Natural killer cell (primary cell): Measurements from ENCODE around the gene SPRTN. TPM values are rescaled to one million over a fixed set of nuclear protein-coding genes. Genes with fewer than 3 reads are reported as not detected.
A peak's percentile ranks its signal among the peaks of the same experiment; 100 is the strongest.

Experiments
- ATAC-seq, 3 donors: fragments of 150-1000 bp in 2 of 3; fragments of 200-7000 bp in 1 of 3; cut with Tn5 transposase; 1 replicate in 1 of 3; 2 replicates in 2 of 3; pipeline ENCODE4 v1.10.0; 2021; ENCODE audit warnings: mild to moderate bottlenecking in 2 of 3, moderate library complexity in 2 of 3
- DNase-seq, 2 donors: peaks; one replicate each; pipeline versions ENCODE4 v3.0.0 to v3.0.0-alpha.2; 2013 to 2021; ENCODE audit warnings: mixed read lengths in 1 of 2
- H3K27ac ChIP-seq: one replicate; pipeline ENCODE4 v1.5.1; 2013; ENCODE audit warnings: mild to moderate bottlenecking, low read length
- H3K27me3 ChIP-seq: one replicate; pipeline ENCODE4 v1.6.1; 2013; ENCODE audit warnings: low read length; ENCODE audit not compliant: control insufficient read depth, insufficient read depth
- H3K36me3 ChIP-seq: one replicate; pipeline ENCODE4 v1.6.1; 2013; ENCODE audit warnings: low read length; ENCODE audit not compliant: control insufficient read depth, insufficient read depth
- H3K4me1 ChIP-seq: one replicate; pipeline ENCODE4 v1.6.1; 2013; ENCODE audit warnings: low read length; ENCODE audit not compliant: control insufficient read depth, insufficient read depth
- H3K4me3 ChIP-seq: one replicate; pipeline ENCODE4 v1.5.1; 2013; ENCODE audit warnings: low read length
- H3K9me3 ChIP-seq: one replicate; pipeline ENCODE4 v1.6.1; 2013; ENCODE audit warnings: low read length; ENCODE audit not compliant: control insufficient read depth, insufficient read depth
- H3K27ac Mint-ChIP-seq, 2 donors: one replicate each; pipeline ENCODE4 v1.8.0; 2022; ENCODE audit warnings: mild to moderate bottlenecking in 2 of 2, mixed read lengths in 2 of 2, moderate library complexity in 1 of 2
- H3K27me3 Mint-ChIP-seq, 2 donors: one replicate each; pipeline ENCODE4 v1.8.0; 2022; ENCODE audit warnings: low read depth in 2 of 2, mixed read lengths in 2 of 2
- H3K36me3 Mint-ChIP-seq: one replicate; pipeline ENCODE4 v1.8.0; 2022; ENCODE audit warnings: mixed read lengths
- H3K4me1 Mint-ChIP-seq, 2 donors: one replicate each; pipeline ENCODE4 v1.8.0; 2022; ENCODE audit warnings: mixed read lengths in 2 of 2
- H3K4me3 Mint-ChIP-seq: one replicate; pipeline ENCODE4 v1.8.0; 2022; ENCODE audit warnings: mild to moderate bottlenecking, moderate library complexity, mixed read lengths
- H3K9me3 Mint-ChIP-seq, 2 donors: one replicate each; pipeline ENCODE4 v1.8.0; 2022; ENCODE audit warnings: mixed read lengths in 2 of 2
- WGBS: methylation state at CpG from one replicate; pipeline ENCODE4 v1.1.7; 2013; ENCODE audit warnings: missing lambda C conversion rate; ENCODE audit not compliant: insufficient coverage; 5-methylcytosine and 5-hydroxymethylcytosine counted together
- intact Hi-C: fragments of 100-400 bp; cut with micrococcal nuclease; formaldehyde crosslinking; loops from one replicate; pipeline ENCODE4 v1.14.2; 2022
- total RNA-seq, 4 donors: library from RNA; stranded (reverse); fragments of 120-200 nt in 1 of 4; gene quantifications; one replicate each; pipeline versions ENCODE4 v1.2.3 to v1.2.4, GENCODE V29; 2013 to 2022
- TF ChIP-seq, protein P1 (sequence below): fragments of 200-600 bp; IDR thresholded peaks from one replicate; pipeline ENCODE4 v1.8.0; 2022; ENCODE audit warnings: antibody characterized with exemption

The SPRTN gene, protein sequence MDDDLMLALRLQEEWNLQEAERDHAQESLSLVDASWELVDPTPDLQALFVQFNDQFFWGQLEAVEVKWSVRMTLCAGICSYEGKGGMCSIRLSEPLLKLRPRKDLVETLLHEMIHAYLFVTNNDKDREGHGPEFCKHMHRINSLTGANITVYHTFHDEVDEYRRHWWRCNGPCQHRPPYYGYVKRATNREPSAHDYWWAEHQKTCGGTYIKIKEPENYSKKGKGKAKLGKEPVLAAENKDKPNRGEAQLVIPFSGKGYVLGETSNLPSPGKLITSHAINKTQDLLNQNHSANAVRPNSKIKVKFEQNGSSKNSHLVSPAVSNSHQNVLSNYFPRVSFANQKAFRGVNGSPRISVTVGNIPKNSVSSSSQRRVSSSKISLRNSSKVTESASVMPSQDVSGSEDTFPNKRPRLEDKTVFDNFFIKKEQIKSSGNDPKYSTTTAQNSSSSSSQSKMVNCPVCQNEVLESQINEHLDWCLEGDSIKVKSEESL
- total RNA-seq, result 10 to 100 TPM; 31.1 to 42.6 (median 36.6) TPM
- total RNA-seq (2013), result 20.4 TPM

DNA sequence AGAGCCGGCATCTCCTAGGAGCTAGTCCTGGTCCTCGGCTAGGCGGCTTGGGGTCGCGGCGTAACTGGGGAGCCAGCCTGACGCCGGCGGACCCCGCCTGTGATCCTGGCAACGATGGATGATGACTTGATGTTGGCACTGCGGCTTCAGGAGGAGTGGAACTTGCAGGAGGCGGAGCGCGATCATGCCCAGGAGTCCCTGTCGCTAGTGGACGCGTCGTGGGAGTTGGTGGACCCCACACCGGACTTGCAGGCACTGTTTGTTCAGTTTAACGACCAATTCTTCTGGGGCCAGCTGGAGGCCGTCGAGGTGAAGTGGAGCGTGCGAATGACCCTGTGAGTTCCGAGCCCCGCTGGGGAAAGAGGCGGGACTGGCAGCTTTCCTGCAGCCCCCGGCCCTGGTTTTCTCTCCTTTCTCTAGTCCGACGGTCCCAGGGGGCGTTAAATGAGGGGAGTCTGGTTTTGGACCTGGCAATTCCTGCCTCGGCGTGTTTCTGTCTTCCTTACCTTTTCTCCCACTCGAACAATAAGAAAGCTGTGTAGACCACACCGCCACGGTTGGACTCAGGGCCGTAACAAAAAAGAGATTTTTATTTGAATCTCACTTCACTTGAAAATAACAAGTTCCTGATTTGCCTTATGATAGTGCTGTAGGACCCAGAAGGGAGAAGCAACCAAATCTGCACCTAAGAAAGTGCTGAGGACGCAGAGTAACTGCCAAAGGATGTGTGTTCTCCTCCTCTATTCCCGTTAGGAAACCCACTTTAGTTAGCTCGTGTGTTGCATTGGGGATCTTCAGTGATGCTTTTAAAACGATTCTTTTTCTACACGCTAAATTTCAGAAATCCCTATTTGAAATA is at the start of gene SPRTN:
Gene SPRTN, plus strand, starts transcription at position 24 of the 859 bp plus-strand sequence. Its CDS starts 91 bp downstream, at position 115.
- no peaks in the 10 kb centered on the region for H3K27me3 Mint-ChIP-seq
- no peaks in the 10 kb centered on the region for H3K27me3 ChIP-seq
- H3K9me3 ChIP-seq, result no peaks in the 10 kb centered on the region
- peaks cover 59 to 61% of the 10 kb centered on the region in 2 donors for H3K4me1 Mint-ChIP-seq
- H3K27ac ChIP-seq, result peak within 1 kb of the TSS; percentile 97
- under 1% methylated on average over 38 of the region's 43 CpGs for WGBS
- peak within 1 kb of the TSS; percentile 95 for H3K4me3 ChIP-seq
- H3K27ac Mint-ChIP-seq, result peak within 1 kb of the TSS; percentile 99 to 100
- H3K36me3 Mint-ChIP-seq, result peaks cover 8% of the 10 kb centered on the region
- H3K4me1 ChIP-seq, result peaks cover 39% of the 10 kb centered on the region
- H3K9me3 Mint-ChIP-seq, result no peaks in the 10 kb centered on the region
- TF ChIP-seq, protein P1, sequence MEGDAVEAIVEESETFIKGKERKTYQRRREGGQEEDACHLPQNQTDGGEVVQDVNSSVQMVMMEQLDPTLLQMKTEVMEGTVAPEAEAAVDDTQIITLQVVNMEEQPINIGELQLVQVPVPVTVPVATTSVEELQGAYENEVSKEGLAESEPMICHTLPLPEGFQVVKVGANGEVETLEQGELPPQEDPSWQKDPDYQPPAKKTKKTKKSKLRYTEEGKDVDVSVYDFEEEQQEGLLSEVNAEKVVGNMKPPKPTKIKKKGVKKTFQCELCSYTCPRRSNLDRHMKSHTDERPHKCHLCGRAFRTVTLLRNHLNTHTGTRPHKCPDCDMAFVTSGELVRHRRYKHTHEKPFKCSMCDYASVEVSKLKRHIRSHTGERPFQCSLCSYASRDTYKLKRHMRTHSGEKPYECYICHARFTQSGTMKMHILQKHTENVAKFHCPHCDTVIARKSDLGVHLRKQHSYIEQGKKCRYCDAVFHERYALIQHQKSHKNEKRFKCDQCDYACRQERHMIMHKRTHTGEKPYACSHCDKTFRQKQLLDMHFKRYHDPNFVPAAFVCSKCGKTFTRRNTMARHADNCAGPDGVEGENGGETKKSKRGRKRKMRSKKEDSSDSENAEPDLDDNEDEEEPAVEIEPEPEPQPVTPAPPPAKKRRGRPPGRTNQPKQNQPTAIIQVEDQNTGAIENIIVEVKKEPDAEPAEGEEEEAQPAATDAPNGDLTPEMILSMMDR, result no peak
- intact Hi-C loops, result loop anchor here (1.0 to 5.0 kb wide), 3 partner anchors 98 to 361 kb away; partner anchors contain the start of genes ARV1, GNPAT, TSNAX and TTC13
- DNase-seq (peak in 1 of 2 donors; percentile 35), ATAC-seq (peak; percentile 8 to 15 (median 8))
- H3K36me3 ChIP-seq, result peaks cover 4% of the 10 kb centered on the region
- H3K4me3 Mint-ChIP-seq, result peak within 1 kb of the TSS; percentile 100

DNA sequence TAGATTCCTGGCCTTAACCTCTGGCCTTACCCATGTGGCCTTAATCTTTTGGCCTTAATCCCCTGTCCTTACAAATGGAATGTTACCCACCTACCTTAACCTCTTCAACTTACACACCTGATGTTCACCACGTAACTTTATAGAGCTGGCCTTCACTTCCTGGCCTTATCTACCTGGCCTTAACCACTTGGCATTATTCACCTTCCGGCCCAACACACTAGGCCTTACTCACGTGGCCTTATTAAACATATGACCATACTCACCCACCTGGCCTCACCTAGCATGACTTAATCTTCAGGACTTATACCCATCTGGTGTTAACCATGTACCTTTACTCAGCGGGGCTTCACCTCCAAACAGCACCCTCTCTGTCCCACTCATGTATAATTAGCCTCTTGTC is 42.2 kb upstream of the SPRTN start:
- no peak overlapping the region for H3K4me3 ChIP-seq
- no peak overlapping the region for H3K27ac ChIP-seq
- H3K9me3 Mint-ChIP-seq, result no peaks in the 10 kb centered on the region
- DNase-seq, result no peak
- no peak for ATAC-seq
- no peaks in the 10 kb centered on the region for H3K27me3 ChIP-seq
- intact Hi-C loops, result no loop called here
- TF ChIP-seq, protein P1, result no peak
- no peaks in the 10 kb centered on the region for H3K36me3 Mint-ChIP-seq
- H3K4me1 ChIP-seq, result no peaks in the 10 kb centered on the region
- H3K36me3 ChIP-seq, result no peaks in the 10 kb centered on the region
- H3K27me3 Mint-ChIP-seq, result no peaks in the 10 kb centered on the region
- H3K4me1 Mint-ChIP-seq, result no peaks in the 10 kb centered on the region
- H3K4me3 Mint-ChIP-seq, result no peak overlapping the region
- H3K9me3 ChIP-seq, result no peaks in the 10 kb centered on the region
- 94% methylated on average over 4 of the region's 4 CpGs for WGBS
- no peak overlapping the region for H3K27ac Mint-ChIP-seq

DNA sequence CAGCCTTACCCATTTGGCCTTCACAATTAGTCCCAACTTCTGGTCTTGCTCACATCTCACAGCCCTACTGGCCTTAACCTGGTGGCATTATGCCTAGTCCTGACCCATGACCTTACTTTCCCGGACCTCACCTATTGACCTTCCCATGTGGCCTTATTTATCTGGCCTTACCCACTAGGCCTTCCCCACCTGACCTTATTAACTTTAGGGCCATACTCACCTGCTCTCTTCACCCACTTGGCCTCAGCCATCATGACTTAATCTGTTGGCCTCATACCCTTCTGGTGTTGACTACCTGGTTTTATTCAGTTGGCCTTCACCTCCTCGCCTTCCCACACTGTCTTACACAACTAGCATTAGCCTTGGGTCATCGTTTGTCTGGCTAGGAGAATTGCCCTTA is 36.1 kb upstream of the SPRTN start:
- Mint-ChIP-seq H3K4me1 (no peaks in the 10 kb centered on the region), H3K27ac (no peak overlapping the region), H3K36me3 (no peaks in the 10 kb centered on the region), H3K9me3 (no peaks in the 10 kb centered on the region), H3K4me3 (no peak overlapping the region), H3K27me3 (no peaks in the 10 kb centered on the region)
- DNase-seq (no peak), ATAC-seq (no peak)
- H3K4me1 ChIP-seq, result no peaks in the 10 kb centered on the region
- TF ChIP-seq, protein P1, result no peak
- H3K9me3 ChIP-seq, result no peaks in the 10 kb centered on the region
- WGBS, result 95% methylated on average over 3 of the region's 3 CpGs
- H3K27me3 ChIP-seq, result no peaks in the 10 kb centered on the region
- no peak overlapping the region for H3K4me3 ChIP-seq
- H3K36me3 ChIP-seq, result no peaks in the 10 kb centered on the region
- intact Hi-C loops, result no loop called here
- no peak overlapping the region for H3K27ac ChIP-seq
